Amygdala (tissue), 56 donors: Measurements from ENCODE around the gene UGT1A10.
"Not testable (repeated sequence)": the region's sequence is repeated elsewhere in the genome, so short reads cannot be mapped to it uniquely, and the experiment has no call there.

Experiments used
- DNase-seq, 56 donors: peaks; one replicate each; lab custom pipeline; 2025; lab: John Stamatoyannopoulos, UW

UGT1A10 gene

DNA sequence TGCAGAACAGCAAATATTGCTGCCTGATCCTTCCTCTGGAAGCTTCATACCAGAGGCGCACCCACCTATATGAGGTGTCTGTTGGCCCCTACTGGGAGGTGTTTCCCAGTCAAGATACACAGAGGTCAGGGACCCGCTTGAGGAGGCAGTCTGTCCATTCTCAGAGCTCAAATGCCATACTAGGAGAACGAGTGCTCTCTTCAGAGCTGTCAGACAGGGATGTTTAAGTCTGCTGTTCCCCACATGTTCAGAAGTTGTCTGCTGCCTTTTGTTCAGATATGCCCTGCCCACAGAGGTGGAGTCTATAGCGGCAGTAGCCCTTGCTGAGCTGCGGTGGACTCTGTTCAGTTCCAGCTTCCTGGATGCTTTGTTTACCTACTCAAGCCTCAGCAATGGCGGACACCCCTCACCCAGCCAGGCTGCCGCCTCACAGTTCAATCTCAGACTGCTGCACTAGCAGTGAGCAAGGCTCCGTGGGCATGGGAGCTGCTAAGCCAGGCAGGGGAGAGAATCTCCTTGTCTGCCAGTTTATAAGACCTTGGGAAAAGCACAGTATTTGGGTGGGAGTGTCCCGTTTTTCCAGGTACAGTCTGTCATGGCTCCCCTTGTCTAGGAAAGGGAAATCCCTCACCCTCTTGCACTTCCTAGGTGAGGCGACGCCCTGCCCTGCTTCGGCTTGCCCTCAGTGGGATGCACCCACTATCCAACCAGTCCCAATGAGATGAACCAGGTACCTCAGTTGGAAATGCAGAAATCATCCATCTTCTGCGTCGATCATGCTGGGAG, 100.8 kb downstream of the UGT1A10 start:
- DNase-seq: not testable (repeated sequence)

GRCh38 chr2:233740870-233741269, 104.6 kb downstream of the UGT1A10 start:
- DNase-seq: no peak

DNA sequence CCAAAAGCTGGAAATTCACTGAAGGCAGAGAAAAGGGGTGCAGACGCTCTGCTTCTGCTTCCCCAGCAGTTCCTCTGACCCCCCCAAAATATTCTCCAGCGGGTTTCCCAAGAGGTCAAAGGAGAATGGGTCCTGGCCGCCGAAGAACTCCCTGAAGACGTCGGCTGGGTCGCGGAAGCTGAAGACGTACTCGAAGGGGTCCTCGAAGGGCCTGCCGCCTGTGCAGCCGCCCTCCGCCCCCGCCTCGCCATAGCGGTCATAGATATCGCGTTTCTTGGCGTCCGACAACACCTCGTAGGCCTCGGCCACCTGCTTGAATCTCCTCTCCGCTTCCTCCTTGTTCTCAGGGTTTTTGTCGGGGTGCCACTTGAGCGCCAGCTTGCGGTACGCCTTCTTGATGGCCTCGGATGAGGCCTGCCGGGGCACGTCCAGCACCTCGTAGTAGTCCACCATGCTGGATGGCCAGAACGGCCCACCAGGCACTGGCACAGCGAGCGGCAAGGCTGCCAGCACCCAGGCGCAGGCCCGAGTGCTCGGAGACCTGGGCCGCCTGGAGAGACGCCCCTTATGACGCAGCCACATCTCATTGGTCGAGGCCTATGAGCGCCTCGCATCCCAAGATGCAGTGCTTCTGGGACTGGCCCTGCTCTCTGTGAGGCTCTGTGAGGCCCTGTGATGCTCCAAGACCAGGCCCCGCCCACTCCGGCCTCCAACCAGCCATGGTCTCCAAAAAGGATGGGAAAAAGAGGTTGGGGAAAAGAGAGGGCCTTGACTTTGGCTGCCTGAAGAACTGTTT, 107.4 kb downstream of the UGT1A10 start:
- DNase-seq: no peak

DNA sequence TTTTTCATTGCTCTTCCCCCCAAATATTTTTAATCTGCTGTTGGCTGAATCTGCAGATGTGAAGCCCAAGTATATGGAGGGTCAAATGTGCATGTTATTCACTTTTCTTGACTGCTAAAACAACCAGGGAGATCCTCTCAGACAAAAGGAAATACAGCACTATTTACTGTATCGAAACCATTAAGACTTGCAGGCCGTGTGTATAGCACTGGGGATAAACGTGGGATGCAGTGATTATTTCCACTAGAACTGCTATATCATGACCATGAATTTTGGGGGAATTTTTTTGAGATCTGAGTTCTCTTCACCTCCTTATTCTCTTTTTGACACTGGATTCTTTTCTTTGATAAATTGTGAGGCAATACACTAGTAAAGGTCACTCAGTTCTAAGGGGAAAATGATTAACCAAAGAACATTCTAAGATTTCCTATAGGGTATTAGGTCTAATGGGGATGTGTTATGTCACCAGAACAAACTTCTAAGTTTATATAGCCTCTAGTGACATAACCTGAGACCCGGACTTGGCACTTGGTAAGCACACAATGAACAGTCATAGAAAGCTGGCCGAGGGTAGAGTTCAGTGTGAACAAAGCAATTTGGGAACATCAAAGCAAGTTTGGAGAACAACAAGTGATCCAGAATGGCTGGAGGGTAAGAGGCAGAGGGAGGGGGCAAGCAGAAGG, 109.0 kb downstream of the UGT1A10 start:
- DNase-seq: no peak

DNA sequence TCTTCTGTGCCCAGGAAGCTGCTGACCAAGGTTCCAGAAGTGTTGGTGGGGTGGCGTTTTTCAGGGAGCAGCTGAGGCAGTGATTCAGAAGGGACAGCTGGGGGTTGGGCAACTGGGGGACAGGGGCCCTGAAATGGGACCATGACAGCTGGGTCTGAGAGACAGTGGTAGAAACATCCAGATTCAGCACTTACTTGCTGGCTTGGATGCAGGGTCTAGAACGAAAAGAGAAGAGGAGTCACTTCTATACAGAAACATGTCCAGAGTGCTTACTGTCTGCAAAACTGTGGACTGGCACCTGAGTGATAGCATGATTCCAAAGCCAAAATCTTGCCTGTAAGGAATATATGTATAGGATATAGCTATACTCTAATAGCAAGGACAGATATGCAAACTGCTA, 109.6 kb downstream of the UGT1A10 start:
- DNase-seq: not testable (repeated sequence)

DNA sequence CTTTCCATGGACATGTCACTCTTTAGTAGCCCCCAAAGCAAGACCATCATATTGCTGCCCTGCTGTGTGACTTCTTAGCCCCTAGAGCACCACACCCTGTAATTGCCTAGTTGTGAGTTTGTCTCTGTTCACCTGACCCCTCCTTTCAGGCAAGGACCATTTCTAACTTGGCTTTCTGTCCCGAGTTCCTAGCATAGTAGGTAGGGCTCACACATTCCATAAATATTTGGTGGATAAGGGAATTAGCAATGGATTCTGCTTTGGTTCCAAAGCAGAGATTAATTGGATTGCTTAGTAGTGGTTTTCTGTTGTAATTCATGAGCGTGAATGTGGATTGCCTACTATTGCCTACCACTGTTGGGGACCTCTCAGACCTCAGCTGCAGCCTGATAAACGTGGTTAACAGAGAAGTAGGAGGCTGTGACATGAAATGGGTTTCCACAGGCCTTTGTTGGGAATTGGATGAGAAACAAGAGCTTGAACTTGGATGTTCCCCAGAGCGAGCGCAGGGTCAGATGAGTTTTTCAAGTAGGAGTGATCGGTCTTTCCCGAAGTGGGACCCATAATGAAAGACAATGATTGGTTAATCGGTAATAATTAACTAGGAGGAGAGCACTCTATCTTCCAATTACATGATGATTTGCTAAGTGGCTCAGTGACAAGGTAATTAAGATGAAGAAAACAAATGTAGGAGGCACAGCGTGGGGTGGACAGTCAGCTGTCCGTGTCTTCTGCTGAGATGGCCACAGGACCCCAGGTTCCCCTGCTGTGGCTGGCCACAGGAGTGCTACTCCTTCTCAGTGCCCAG, 110.4 kb downstream of the UGT1A10 start:
- DNase-seq: no peak

- no peak for DNase-seq
These were observed 111.0 kb downstream of the UGT1A10 start for GRCh38 chr2:233747283-233747544.

- DNase-seq: not testable (repeated sequence)
These were observed 114.4 kb downstream of the UGT1A10 start for GRCh38 chr2:233750689-233751088.

DNA sequence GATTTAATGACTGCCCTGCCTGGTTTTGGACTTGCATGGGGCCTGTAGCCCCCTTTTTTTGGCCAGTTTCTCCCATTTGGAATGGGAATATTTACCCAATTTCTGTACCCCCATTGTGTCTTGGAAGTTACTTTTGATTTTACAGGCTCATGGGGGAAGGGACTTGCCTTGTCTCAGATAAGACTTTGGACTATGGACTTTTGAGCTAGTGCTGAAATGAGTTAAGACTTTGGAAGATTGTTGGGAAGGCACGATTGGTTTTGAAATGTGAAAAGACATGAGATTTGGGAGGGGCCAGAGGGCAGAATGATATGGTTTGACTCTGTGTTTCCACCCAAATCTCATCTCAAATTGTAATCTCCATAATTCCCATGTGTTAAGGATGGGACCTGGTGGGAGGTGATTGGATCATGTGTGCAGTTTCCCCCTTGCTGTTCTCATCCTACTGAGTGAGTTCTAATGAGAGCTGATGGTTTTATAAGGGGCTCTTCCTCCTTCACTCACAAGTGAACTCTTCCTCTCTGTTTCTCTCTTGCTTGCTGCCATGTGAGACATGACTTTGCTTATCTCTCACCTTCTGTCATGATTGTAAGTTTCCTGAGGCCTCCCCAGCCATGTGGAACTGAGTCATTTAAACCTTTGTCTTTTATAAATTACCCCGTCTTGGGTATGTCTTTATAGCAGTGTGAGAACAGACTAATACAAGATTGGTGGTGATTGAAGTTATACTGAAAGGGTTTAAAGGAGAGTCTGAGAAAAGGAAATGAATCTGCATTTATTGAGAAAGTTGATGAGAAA, 115.2 kb downstream of the UGT1A10 start:
- DNase-seq: not testable (repeated sequence)

DNA sequence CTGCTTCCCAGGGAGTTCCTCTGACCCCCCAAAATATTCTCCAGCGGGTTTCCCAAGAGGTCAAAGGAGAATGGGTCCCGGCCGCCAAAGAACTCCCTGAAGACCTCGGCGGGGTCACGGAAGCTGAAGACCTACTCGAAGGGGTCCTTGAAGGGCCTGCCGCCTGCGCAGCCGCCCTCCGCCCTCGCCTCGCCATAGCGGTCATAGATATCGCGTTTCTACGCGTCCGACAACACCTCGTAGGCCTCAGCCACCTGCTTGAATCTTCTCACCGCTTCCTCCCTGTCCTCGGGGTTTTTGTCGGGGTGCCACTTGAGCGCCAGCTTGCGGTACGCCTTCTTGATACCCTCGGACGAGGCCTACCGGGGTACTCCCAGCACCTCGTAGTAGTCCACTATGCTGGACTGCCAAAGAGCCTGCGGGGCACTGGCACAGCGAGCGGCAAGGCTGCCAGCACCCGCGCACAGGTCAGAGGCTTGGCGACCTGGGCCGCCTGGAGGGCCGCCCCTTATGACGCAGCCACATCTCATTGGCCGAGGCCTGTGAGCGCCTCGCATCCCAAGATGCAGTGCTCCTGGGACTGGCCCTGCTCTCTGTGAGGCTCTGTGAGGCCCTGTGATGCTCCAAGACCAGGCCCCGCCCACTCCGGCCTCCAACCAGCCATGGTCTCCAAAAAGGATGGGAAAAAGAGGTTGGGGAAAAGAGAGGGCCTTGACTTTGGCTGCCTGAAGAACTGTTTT, 118.8 kb downstream of the UGT1A10 start:
- no peak for DNase-seq

DNA sequence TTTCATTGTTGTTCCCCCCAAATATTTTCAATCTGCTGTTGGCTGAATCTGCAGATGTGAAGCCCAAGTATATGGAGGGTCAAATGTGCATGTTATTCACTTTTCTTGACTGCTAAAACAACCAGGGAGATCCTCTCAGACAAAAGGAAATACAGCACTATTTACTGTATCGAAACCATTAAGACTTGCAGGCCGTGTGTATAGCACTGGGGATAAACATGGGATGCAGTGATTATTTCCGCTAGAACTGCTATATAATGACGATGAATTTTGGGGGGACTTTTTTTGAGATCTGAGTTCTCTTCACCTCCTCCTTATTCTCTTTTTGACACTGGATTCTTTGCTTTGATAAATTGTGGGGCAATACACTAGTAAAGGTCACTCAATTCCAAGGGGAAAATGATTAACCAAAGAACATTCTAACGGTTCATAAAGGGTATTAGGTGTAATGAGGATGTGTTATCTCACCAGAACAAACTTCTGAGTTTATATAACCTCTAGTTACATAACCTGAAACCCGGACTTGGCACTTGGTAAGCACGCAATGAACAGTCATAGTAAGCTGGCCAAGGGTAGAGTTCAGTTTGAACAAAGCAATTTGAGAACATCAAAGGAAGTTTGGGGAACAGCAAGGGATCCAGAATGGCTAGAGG, 120.3 kb downstream of the UGT1A10 start:
- no peak for DNase-seq

GRCh38 chr2:233758141-233758540, 121.9 kb downstream of the UGT1A10 start:
- DNase-seq: no peak

DNA sequence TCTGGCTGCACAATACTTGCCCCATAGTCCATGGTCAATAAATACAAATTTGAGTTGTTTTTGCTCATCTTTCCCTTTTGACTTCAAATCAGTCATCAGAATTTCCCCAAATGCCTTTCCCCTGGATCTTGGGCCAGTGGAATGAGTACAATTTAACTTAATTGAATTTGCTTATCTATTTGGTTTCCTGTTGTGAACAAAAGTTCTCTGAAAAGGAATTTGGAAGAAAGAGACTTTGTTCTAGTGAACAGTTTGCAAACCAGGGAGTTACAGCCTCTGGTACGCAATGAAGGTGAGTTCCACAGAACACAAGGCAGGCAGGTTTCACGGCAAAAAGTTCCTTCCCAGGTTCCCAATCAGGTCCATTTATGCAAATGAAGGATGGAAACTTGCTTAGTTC, 122.6 kb downstream of the UGT1A10 start:
- no peak for DNase-seq

GRCh38 chr2:233760043-233760442, 123.8 kb downstream of the UGT1A10 start, which contains the start of gene UGT1A1:
Gene UGT1A1, plus strand, starts transcription at chr2:233760270. Its CDS starts 18 bp downstream, at chr2:233760288.
- DNase-seq: no peak

- DNase-seq: no peak
These were observed 125.0 kb downstream of the UGT1A10 start for GRCh38 chr2:233761040-233761769.

DNA sequence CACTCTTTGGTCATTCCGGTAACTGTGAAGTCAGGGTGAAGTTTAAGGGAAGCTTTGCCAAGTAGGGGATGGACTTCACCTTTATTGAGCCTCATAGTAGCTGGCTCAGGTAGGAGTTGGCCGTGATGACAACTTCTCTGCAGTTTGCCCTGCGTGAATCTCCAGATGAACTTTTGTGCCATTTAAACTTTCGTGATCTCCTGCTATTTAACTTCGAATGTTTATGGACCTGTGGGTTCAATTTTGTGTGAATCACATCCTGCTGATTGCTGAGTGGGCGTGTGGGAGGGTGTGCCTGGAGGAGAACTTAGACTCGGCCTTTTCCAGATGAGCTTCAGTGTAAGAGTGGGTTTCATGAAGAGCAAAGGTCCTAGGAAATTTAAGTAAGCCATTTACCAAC, 128.0 kb downstream of the UGT1A10 start:
- no peak for DNase-seq

DNA sequence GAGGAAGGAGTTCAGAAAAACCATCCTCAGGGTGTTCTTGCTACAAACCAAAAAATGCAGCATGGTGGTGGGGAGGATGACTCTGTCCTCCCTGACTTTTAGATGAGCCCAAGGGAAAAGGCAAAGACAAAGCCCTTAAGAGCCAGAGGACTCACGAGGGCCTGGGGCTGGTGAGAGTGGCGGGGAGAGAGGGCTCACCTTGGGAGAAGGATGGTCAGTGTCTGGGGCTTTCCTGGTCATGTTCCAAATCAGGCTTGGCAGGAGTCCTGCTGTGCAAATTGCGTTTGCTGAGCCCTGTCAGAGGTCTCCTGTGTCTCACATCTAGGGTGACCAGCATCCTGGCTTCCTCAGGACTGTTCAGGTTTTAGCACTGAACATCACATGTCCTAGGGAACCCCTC, 128.5 kb downstream of the UGT1A10 start:
- DNase-seq: no peak

GRCh38 chr2:233766416-233766815, 130.2 kb downstream of the UGT1A10 start:
- DNase-seq: no peak
